Endometrium (tissue), 2 donors: Measurements from ENCODE around the gene EIPR1.

ENCODE experiments used
- FAIRE-seq: peaks from 2 replicates; lab custom pipeline; 2012; peaks lifted over from hg19 to GRCh38; lab: Jason Lieb, UNC
- donor health status: control.
- donor health status: control.

EIPR1 gene

DNA sequence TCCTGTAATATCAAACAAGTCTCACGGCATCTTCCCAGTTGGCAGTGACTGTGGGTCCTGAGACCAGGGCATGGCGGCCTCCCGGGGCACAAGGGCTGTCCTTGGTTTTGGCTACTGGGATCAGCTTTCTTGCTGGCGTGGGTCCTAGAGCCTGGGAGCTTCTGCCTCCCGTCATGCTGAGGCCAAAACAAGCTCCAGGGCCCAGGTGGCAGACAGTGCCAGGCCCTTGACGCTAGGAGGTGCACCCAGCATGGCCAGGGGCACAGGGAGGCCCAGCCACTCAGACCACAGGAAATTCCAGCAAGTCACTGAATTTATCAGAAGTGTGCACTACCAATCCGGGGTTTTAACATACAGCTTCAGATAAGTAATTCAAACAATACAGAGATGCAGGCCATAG, 184.7 kb downstream of the EIPR1 start:
- FAIRE-seq = no peak

DNA sequence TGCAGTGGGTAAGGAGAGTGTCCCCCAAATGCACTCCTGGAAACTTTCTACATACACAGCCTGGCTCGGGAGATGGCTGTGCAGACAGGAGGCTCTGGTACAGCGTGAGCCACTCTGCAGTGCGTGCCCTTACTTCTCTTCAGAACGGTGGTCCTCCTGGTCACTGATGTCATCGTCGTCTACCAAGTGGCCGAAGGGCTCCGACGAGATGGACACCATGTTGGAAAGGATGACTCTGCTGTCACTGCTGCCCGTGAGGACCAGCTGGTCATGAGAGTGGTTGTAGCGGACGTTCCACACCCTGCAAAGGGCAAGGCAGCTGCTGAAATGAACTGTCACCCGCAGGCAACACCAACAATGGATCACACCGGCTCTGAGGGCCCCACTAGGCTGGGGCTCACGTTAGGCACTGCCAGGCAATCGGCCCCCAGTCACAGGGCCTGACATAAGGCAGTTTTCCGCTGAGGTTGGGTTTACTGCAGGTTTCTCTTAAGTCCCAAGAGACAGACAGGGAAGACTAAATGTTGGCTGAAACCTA, 185.3 kb downstream of the EIPR1 start:
- FAIRE-seq = no peak

DNA sequence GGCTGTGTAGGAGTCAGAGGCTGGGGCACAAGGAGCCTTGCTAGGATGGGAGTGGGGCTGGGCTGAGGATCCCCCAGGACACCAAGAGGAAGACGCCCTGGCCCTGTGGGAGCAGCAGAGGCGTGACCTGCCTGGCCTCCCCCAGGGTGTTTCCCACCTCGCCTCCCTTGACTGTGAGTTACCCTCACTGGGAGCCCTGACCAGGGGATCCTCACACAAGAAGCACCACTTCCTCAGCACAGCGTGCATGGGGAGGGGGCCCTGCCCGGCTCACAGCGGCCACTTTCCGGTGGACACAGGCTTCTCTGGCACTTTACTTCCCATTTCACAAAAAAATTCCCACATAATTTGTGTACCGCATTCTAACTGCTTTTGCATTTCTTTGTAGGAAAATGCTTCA, 187.7 kb downstream of the EIPR1 start:
- no peak for FAIRE-seq

DNA sequence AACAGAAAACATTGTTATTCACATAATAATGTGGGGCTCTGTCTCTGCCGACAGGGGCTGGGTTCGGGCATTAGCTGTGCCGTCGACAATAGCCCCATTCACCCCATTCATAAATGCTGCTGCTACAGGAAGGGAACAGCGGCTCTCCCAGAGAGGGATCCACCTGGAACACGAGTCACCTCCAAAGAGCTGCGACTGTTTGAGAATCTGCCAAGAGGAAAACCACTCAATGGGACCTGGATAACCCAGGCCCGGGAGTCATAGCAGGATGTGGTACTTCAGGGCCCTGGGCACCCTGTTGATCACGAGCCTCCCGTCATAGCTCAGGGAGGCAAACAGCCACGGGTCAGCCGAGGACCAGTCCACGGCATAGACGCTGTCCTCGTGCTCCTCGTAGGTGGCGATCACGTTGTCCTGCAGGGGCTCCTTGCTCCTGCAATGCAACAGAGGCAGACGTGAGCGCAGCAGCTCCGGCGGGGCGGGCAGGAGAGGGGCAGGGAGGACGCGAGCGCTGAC, 188.5 kb downstream of the EIPR1 start:
- no peak for FAIRE-seq

DNA sequence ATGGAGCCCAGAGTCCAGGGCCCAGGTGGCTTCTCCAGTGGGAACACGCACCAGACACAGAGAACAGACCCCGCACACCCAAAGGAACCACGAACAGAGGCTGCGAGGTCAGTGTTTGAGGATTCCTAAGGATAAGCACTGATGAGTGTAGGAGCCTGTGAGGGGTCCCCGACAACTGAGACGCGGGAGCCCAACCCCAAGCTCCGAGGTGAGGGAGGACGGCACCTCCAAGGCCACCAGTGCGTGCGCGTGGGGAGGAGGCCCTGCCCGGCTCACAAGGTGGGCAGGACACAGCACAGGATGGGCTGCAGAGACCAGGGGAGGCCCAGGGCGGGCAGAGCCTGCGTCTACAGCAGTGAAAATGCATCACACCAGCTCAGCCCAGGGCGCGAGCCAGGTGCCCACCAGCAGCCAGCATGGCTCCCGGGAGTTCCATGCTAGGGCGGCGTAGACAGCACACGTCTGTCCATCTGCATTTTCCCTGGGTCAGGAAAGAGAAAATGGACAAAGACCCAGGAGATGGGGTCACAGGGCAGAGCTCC, 189.1 kb downstream of the EIPR1 start:
- FAIRE-seq = no peak

DNA sequence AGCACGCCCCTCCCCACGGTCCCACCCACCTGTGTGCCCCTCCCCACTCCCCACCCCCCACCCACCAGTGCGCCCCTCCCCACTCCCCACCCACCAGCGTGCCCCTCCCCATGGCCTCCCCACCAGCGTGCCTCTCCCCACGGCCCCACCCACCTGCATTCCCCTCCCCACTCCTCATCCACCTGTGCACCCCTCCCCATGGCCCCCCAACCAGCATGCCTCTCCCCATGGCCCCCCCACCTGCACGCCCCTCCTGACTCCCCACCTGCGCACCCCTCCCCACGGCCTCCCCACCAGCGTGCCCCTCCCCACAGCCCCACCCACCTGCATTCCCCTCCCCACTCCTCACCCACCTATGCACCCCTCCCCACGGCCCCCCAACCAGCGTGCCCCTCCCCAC, 190.2 kb downstream of the EIPR1 start:
- FAIRE-seq = no peak

DNA sequence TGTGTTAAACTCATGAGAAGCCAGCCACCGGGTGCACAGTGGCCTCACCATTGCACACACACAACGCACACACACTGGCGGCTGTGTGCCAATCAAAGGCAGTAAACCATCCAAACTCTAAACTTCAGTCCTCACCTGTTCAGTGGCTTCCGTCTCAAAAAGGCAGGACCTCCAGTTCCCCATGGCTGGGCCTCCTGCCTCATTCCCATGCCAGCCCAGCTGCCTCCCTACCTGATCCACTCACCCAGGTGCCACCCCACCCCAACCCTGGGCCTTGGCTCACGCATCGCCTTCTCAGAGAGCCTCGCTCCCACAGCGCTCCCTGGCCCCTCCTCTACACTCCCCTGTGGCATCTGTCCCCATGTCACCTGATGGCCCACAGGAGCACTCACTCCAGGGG, 190.9 kb downstream of the EIPR1 start:
- no peak for FAIRE-seq

DNA sequence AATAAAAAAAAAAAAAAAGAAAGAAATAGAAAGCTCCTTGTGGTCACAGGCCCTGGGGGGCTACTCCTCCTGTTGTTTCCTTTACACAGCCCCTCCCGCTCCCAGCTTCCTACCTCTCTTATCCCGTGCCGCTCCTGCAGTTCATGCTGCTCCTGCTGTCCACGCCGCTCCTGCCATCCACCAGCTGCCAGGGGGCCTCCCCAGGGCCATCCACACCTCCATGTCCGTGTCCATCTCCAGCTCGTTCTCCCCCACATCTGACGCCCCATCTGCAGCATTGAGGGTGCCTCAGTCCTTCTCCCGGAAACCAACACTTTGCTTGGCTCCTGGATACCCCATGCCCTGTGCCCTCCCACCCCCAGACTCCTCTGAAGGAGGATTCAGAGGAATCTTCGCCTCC, 191.7 kb downstream of the EIPR1 start:
- no peak for FAIRE-seq

DNA sequence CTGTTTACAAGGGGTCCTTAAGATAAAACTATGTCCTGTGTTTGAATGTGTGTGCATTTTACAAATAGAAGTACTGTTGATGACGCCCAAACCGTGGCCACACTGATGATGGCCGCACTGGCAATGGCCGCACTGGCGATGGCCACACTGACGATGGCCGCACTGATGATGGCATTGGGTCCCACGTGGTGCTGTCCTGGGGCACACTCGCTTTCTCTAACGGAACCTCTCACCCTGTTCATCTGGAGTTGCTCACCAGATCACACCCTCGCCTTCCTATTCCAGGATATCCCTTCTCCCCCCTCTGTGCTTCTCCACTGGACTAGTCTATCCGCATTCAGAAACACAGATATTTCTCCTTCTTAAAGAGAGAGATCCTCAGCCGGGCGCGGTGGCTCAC, 192.4 kb downstream of the EIPR1 start:
- FAIRE-seq = no peak

DNA sequence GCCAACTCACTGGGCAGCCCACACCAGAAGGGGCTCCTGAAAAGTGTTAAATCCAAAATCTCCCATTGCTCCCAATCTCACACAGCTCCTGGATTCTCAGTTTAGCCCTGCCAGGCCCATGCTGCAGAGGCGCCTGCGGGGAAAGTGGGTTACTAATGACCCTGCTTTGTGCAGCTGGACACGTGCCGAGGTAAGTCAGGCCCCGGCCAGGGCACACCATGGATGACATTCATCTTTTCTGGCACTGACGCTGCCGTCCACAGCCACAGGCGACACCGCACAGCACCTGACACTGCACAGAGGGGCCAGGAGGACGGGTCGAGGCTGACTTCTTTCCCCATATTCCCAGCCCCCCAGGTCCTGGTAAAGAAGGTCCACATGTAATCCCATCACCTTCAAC, 193.5 kb downstream of the EIPR1 start:
- no peak for FAIRE-seq

DNA sequence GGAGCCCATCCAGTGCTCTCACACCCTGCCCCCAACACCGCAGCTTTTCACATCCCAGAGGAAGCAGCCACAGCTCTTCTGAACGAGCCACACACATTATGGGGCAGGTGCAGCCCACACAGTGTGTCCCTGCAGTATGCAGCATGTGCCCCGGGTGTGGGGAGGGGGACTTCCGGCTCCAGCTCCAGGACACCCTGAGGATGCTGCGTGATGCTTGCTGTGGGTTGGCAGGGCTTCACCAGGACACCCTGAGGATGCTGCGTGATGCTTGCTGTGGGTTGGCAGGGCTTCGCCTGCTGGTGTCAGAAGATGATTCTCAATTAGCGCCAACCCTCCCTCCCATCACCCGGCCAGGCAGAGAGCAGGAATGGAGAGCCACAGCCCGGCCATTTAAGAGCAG, 193.9 kb downstream of the EIPR1 start:
- FAIRE-seq = no peak

DNA sequence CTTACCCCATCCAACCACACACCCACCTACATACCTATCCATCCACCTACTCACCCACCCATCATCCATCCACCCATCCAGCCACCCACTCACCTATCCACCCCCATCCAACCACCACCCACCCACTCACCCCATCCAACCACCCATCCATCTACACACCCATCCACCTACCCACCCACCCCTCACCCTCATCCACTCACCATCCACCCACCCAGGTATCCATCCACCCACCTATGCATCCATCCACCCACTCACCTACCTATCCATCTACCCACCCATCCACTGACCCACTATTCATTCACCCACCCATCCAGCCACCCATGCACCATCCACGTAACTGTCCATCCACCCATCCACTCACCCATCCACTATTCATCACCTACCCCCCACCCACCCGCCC, 194.8 kb downstream of the EIPR1 start:
- no peak for FAIRE-seq

DNA sequence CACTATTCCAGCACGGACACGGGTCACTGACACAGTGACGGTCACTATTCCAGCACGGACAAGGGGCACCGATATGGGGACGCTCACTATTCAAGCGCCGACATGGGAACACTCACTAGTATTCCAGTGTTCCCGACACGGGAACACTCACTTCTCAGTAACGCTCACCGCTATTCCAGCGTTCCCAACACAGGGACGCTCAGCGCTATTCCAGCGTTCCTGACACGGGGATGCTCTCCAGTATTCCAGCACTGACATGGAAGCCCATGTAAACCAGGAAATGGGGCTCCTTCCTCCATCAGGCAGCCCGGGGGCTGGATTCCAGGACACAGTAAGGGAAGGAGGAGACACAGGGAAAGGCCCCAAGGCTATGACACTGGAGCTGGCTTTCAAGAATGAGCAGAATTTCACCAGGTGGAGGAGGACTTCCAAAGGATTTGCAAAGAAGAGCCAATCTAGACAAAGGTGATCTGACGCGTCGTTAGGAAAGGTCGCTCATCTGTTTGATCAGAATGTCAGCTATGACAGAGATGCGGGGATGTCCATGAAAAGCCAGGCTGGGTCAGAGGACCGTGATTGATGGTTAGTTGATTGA, 196.1 kb downstream of the EIPR1 start:
- FAIRE-seq = no peak

DNA sequence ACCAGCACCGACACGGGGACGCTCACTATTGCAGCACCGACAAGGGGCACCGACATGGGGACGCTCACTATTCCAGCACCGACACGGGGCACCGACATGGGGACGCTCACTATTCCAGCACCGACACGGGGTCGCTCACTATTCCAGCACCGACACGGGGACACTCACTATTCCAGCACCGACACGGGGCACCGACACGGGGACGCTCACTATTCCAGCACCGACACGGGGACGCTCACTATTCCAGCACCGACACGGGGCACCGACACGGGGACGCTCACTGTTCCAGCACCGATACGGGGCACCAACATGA, 196.8 kb downstream of the EIPR1 start:
- FAIRE-seq = peak; percentile 85

DNA sequence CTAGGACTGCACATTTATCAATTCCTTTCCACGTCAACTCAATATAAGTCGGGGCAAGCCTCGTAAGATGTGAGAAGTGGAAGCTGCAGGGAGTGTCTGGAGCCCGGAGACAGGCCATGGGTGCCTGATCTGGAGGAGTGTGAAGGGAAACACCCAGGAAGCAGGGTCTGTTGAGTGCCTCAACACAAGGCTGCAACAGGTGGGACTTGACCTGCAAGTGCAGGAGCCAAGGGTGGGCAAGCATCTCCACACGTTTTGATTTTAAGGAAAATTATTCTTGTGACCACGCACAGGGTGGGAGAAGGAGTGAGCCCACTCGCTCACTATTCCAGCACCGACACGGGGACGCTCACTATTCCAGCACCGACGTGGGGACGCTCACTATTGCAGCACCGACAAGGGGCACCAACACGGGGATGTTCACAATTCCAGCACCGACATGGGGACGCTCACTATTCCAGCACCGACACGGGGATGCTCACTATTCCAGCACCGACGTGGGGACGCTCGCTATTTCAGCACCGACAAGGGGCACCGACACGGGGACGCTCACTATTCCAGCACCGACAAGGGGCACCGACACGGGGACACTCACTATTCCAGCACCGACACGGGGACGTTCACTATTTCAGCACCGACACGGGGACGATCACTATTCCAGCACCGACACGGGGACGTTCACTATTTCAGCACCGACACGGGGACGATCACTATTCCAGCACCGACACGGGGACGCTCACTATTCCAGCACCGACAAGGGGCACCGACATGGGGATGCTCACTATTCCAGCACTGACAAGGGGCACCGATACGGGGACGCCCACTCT, 197.3 kb downstream of the EIPR1 start:
- FAIRE-seq = no peak

DNA sequence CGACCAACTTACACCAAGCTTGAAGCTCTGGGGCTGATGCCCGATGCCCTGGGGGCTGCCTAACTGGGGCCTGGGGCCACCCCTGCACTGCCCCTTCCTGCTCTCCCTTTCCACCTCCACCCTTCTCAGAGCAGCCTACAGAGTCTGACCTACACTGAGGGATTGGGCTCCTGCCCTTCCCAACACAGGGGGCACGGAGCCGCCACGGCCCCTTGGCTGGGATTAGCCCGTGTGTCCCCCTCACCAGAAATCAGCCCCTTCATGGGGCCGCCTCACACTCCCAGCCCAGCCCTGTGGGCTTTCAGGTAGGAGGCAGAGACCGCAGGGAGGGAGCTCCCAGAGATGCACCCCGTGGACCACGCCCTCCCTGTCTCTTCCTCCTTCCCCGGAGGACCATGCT, 198.0 kb downstream of the EIPR1 start:
- FAIRE-seq = no peak

DNA sequence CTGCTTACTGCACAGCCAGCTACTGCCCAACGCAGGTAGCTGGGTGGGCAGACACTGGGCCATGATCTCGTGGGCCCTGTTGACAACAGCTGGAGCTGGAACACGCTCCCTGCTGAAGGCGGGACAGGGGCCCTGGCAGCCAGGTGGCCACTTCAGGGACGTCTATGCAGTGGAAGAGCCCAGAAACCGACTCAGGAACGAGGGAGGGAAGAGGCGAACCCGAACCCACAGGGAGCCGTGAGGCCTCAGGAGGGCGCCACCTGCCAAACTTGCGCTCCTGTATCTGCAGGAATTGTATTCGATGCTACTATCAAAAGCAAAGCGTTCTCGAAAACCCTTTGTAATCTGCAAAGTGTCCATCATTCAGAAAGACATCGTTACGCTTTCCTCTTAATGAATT, 198.4 kb downstream of the EIPR1 start:
- no peak for FAIRE-seq

DNA sequence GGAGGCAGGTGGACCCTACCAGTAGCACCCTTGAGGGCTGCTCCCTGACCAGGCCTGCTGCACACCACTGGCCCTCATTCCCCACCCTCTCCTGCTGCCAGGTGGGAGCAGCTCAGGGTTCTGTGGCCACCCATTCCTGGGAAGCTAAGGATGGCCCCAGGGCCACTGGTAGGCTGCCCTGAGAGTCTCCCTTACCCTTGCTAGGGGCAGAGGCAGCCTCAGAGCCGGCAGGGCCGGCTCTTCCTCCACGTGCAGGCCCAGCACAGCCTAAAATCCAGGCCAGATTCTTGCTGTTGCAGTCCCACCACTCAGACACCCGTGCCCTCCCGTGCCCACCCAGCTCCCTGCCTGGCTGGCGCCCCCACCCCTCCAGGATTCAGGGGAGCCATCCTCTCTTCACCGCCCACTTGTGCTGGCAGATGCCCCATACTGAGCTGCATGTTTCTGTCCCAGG, 199.0 kb downstream of the EIPR1 start:
- no peak for FAIRE-seq

DNA sequence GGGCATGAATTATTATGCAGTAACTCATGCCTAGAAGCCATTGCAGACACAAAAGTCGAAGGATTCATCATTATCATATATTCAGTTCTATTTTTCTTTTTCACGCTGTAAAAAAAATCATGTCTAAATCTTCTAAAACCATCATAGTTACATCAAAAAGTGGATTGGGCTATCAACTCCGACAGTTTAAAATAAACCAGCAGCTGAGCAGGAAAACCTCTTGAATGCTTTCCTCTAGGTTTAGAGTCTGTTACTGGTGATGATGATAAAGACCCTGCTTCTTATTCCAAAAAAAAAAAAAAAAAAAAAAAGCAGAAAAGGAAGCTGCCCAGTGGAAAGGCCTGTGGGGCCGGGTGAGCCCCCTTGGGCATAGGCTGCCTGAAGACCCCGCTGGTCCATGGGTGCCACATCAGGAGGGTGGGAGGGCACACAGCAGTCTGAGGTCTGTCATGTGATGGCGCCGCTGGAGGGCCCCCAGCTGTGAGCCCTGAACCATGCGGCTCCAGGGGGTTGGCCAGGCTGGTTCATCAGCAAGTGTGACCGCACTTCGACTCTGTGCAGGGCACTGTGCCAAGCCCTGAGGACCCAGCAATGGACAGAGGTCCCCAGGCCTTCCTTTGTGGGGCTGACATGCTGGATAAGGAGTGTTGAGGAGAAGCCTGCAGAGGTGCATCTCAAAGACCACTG, 199.6 kb downstream of the EIPR1 start:
- no peak for FAIRE-seq

DNA sequence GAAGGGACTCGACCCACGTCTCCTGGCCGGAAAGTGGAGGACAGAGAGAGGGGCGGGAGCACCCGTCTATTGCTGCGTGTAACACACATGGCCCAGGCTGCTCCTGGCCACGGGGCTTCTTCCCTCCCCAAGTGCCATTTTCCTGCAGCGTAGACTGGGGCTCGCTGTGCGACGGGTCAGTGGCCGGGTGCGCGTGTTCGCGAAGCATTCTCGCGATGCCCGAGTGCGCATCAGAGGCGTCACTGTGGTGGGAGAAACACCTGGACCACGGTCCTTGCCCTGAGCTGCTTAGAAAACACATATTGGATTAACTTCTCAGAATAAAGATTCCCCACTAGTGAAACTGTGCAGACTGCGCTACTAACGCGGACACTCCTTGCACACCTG, 200.8 kb downstream of the EIPR1 start:
- no peak for FAIRE-seq

DNA sequence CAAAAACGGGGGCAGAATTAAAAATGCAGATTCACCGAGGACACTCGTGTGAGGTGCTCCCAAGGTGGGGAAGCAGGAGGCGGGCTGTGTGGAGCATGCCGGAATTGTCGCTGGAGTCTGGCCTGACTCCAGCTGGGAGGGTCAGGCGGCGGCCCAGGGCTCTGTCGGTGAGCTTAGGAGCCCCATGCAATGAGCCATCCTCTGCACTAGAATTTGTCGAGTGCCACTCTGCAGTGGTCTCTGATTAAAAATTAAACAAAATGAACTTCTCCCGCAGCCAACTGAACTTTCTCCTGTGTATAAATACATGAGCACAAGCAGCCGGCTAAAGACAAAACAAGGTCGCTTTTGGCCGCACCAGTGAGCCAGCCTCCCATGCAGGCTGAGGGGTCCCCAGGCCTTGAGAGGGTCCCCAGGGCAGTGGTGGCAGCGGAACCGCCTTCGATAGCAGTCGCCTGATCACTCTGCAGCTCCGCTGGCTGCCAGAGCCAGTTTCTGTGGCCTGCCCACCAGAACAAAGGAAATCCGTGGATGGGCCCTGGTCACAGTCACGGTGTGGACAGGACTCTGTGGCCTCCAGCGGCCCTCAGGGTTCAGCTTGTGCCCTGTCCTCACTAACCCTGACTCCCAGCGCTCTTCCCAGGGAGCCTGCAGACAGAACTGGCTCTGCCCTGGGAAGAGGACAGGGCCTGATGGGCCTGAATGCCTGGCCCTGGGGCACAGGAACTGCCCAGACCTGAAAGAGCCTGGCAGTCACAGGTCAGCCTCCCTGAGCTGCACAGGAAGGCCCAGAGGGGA, 201.3 kb downstream of the EIPR1 start:
- FAIRE-seq = no peak

DNA sequence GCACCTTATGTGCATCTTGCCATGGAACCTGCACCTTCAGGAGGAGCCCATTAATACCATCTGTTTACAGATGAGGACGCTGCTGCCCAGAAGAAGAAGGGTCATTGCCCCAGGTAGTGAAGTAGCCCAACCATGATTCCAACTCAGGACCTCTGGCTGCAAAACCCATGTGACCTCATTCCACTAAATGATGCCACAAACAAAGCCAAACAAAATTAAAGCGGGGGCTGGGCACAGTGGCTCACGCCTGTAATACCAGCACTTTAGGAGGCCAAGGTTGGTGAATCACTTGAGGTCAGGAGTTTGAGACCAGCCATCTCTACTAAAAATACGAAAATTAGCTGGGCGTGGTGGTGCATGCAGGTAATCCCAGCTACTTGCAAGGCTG, 202.1 kb downstream of the EIPR1 start:
- no peak for FAIRE-seq
